ENCODE results near the gene SLC26A2. TPM values are rescaled to one million over a fixed set of nuclear protein-coding genes. Genes with fewer than 3 reads are reported as not detected.

SLC26A2 gene
- total and polyA plus RNA-seq, 2 experiments from 2014 or later = 3.5 to 11.5 TPM

GRCh38 chr5:149917073-149917676, 43.4 kb upstream of the SLC26A2 start:
- Histone ChIP-seq H3K4me3 (no peak overlapping the region), H3K4me1 (ENCODE audit: insufficient read depth) (no peaks in the 10 kb centered on the region; the same call in 1 of the 2 replicates), H3K4me2 (no peak overlapping the region), H2AFZ (no peak overlapping the region), H3K27ac (ENCODE audit: low read depth) (no peak overlapping the region), H3K9me2 (ENCODE audit: insufficient read depth) (no peaks in the 10 kb centered on the region), H3F3A (replicated peaks; ENCODE audit: low read depth) (no peaks in the 10 kb centered on the region), H3K36me3 (ENCODE audit: insufficient read depth) (no peaks in the 10 kb centered on the region), H3K79me2 (replicated peaks; ENCODE audit: insufficient read depth) (no peaks in the 10 kb centered on the region), H3K27me3 (ENCODE audit: insufficient read depth) (no peaks in the 10 kb centered on the region), H4K20me1 (replicated peaks; ENCODE audit: insufficient read depth) (no peaks in the 10 kb centered on the region)
- Mint-ChIP-seq H3K36me3 (ENCODE audit: low read depth) (no peaks in the 10 kb centered on the region), H3K27me3 (ENCODE audit: insufficient read depth, low read depth, poor library complexity) (peaks cover 3% of the 10 kb centered on the region), H3K27ac (no peak overlapping the region), H3K9me3 (no peaks in the 10 kb centered on the region), H3K4me1 (peaks cover 5% of the 10 kb centered on the region), H3K4me3 (no peak overlapping the region)
- ATAC-seq (no peak), DNase-seq (ENCODE audit: low spot score) (no peak)
- TF ChIP-seq POLR2AphosphoS5 (IDR thresholded peaks at IDR 0.05; ENCODE audit: low read depth) (no peak), EZH2 (IDR thresholded peaks at IDR 0.05; ENCODE audit: low read depth, unreplicated experiment) (no peak), JUNB (IDR thresholded peaks at IDR 0.05; ENCODE audit: unreplicated experiment) (no peak), CTCF (conservative IDR thresholded peaks at IDR 0.05; ENCODE audit: low read depth in 2 of 2) (no peak), ZNF462 (CRISPR knock-in tag; IDR thresholded peaks at IDR 0.05) (no peak), ZNF331 (CRISPR knock-in tag; IDR thresholded peaks at IDR 0.05; ENCODE audit: low read depth) (no peak), STAT1 (IDR thresholded peaks at IDR 0.05; ENCODE audit: unreplicated experiment) (no peak), NANOG (IDR thresholded peaks at IDR 0.05; ENCODE audit: borderline replicate concordance) (no peak), ZNF114 (CRISPR knock-in tag; IDR thresholded peaks at IDR 0.05) (no peak), EZH2phosphoT487 (IDR thresholded peaks at IDR 0.05; ENCODE audit: unreplicated experiment) (no peak), CREB1 (CRISPR knock-in tag; IDR thresholded peaks at IDR 0.05; ENCODE audit: low read depth) (no peak), REST (IDR thresholded peaks at IDR 0.05; ENCODE audit: unreplicated experiment) (no peak)
- TF ChIP-seq, protein P1, sequence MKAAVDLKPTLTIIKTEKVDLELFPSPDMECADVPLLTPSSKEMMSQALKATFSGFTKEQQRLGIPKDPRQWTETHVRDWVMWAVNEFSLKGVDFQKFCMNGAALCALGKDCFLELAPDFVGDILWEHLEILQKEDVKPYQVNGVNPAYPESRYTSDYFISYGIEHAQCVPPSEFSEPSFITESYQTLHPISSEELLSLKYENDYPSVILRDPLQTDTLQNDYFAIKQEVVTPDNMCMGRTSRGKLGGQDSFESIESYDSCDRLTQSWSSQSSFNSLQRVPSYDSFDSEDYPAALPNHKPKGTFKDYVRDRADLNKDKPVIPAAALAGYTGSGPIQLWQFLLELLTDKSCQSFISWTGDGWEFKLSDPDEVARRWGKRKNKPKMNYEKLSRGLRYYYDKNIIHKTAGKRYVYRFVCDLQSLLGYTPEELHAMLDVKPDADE (IDR thresholded peaks at IDR 0.05) = no peak

All from GM23338 (cell line).